ENCODE measurements around the gene TOP1. TPM values are rescaled to one million over a fixed set of nuclear protein-coding genes. Genes with fewer than 3 reads are reported as not detected.

The TOP1 gene
- total RNA-seq, 1 experiment from 2014 or later, result 144 TPM

- no peak overlapping the region for H3K4me3 Mint-ChIP-seq (ENCODE audit: unreplicated experiment)
- no peaks in the 10 kb centered on the region for H3K36me3 Mint-ChIP-seq (ENCODE audit: insufficient read depth, unreplicated experiment)
- Histone ChIP-seq H3K9me3 (no peaks in the 10 kb centered on the region), H3K27me3 (replicated peaks; ENCODE audit: control insufficient read depth, insufficient read depth, low read length) (no peaks in the 10 kb centered on the region), H3K4me1 (peaks cover 12% of the 10 kb centered on the region), H3K4me3 (ENCODE audit: low read depth, low read length) (no peak overlapping the region), H3K36me3 (ENCODE audit: control insufficient read depth, insufficient read depth, low read length) (no peaks in the 10 kb centered on the region)
- H3K4me1 Mint-ChIP-seq (ENCODE audit: low read depth, unreplicated experiment), result peaks cover 17% of the 10 kb centered on the region
- BruUV-seq (replicated peaks), result no TSS peak
- no peak for DNase-seq
- no peak overlapping the region for H3K27ac Mint-ChIP-seq (ENCODE audit: unreplicated experiment)
- H3K9me3 Mint-ChIP-seq (ENCODE audit: unreplicated experiment), result peaks cover 10% of the 10 kb centered on the region
- no peaks in the 10 kb centered on the region for H3K27me3 Mint-ChIP-seq (ENCODE audit: insufficient read depth, unreplicated experiment)
- no peak for TF ChIP-seq CTCF (IDR thresholded peaks at IDR 0.05; ENCODE audit: insufficient read depth in 1 of 2, low read depth in 1 of 2, low read length in 1 of 2, severe bottlenecking in 1 of 2, unreplicated experiment in 1 of 2)
- intact Hi-C loops (cut with micrococcal nuclease; ENCODE audit: unreplicated experiment), result no loop called here
- CTCF ChIA-PET, result interaction anchor here (1.4 kb wide), 1 partner anchor 92 kb away, joined by 4 read pairs; no protein-coding TSS in a partner anchor
- POLR2A ChIA-PET, result no interaction called here
Measured at GRCh38 chr20:40986774-40987173, 41.8 kb upstream of the TOP1 start.

GRCh38 chr20:40990542-40991120 is 38.0 kb upstream of the TOP1 start:
- Mint-ChIP-seq H3K27ac (ENCODE audit: unreplicated experiment) (peak overlapping the region; percentile 62), H3K4me1 (ENCODE audit: low read depth, unreplicated experiment) (peaks cover 17% of the 10 kb centered on the region), H3K27me3 (ENCODE audit: insufficient read depth, unreplicated experiment) (no peaks in the 10 kb centered on the region), H3K9me3 (ENCODE audit: unreplicated experiment) (peaks cover 4% of the 10 kb centered on the region), H3K4me3 (ENCODE audit: unreplicated experiment) (no peak overlapping the region), H3K36me3 (ENCODE audit: insufficient read depth, unreplicated experiment) (no peaks in the 10 kb centered on the region)
- Histone ChIP-seq H3K9me3 (no peaks in the 10 kb centered on the region), H3K4me1 (peaks cover 12% of the 10 kb centered on the region), H3K4me3 (ENCODE audit: low read depth, low read length) (no peak overlapping the region), H3K36me3 (ENCODE audit: control insufficient read depth, insufficient read depth, low read length) (no peaks in the 10 kb centered on the region), H3K27me3 (replicated peaks; ENCODE audit: control insufficient read depth, insufficient read depth, low read length) (no peaks in the 10 kb centered on the region)
- POLR2A ChIA-PET, result interaction anchor here (0.8 to 1.9 kb wide), 12 partner anchors 10 to 104 kb away, joined by 3 to 16 read pairs (median 4); no protein-coding TSS in a partner anchor
- intact Hi-C loops (cut with micrococcal nuclease; ENCODE audit: unreplicated experiment), result loop anchor here (1.0 kb wide), 7 partner anchors 13 to 105 kb away; partner anchors contain the start of gene TOP1
- TF ChIP-seq CTCF (IDR thresholded peaks at IDR 0.05; ENCODE audit: insufficient read depth in 1 of 2, low read depth in 1 of 2, low read length in 1 of 2, severe bottlenecking in 1 of 2, unreplicated experiment in 1 of 2), result peak; percentile 96 to 99
- CTCF ChIA-PET, result interaction anchor here (0.6 to 4.0 kb wide), 55 partner anchors 8 to 350 kb away, joined by 3 to 140 read pairs (median 7); partner anchors contain the start of genes LPIN3, PLCG1 and TOP1
- no TSS peak for BruUV-seq (replicated peaks)
- peak; percentile 95 for DNase-seq

DNA sequence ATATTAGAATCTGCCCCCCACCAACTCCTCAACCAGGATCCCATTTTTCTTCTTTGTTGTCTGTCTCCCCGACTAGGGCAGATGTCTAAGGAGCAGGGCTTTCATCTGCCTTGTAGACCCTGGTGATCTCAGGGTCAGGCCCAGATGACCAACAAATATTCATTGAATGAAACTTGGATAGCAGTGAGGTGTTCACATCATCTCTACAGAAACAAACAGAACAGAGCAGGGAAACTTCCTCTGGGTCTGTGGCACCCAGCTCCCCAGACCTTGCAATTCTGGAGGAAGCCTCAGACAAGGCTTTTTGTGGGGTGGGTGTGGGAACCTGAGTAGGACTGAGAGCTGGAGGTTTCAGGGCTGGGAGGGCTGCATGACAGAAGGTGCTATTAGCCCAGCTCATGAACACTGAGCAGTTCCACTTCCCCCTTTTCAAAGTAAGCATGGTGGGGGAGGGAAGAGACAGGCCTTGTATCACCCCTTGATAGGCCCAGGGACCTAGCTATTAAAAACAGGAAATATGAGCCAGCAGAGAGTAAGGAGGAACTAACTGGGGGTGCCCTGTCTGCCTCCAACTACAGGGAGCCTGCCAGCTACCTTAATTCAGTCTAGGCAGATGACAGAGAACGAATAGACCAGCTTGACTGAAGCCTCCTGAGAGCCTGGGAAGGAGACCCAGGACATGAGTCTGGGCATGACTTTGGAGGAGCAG is 37.3 kb upstream of the TOP1 start:
- Mint-ChIP-seq H3K36me3 (ENCODE audit: insufficient read depth, unreplicated experiment) (no peaks in the 10 kb centered on the region), H3K4me1 (ENCODE audit: low read depth, unreplicated experiment) (peaks cover 21% of the 10 kb centered on the region), H3K4me3 (ENCODE audit: unreplicated experiment) (no peak overlapping the region), H3K27ac (ENCODE audit: unreplicated experiment) (peak overlapping the region; percentile 62), H3K9me3 (ENCODE audit: unreplicated experiment) (no peaks in the 10 kb centered on the region), H3K27me3 (ENCODE audit: insufficient read depth, unreplicated experiment) (no peaks in the 10 kb centered on the region)
- CTCF ChIA-PET, result interaction anchor here (0.6 to 4.0 kb wide), 55 partner anchors 8 to 349 kb away, joined by 3 to 140 read pairs (median 8); partner anchors contain the start of genes LPIN3, PLCG1 and TOP1
- POLR2A ChIA-PET, result interaction anchor here (0.8 to 1.9 kb wide), 11 partner anchors 19 to 104 kb away, joined by 3 to 16 read pairs (median 5); no protein-coding TSS in a partner anchor
- no peak for TF ChIP-seq CTCF (IDR thresholded peaks at IDR 0.05; ENCODE audit: insufficient read depth in 1 of 2, low read depth in 1 of 2, low read length in 1 of 2, severe bottlenecking in 1 of 2, unreplicated experiment in 1 of 2)
- Histone ChIP-seq H3K27me3 (replicated peaks; ENCODE audit: control insufficient read depth, insufficient read depth, low read length) (no peaks in the 10 kb centered on the region), H3K36me3 (ENCODE audit: control insufficient read depth, insufficient read depth, low read length) (no peaks in the 10 kb centered on the region), H3K4me3 (ENCODE audit: low read depth, low read length) (no peak overlapping the region), H3K4me1 (peaks cover 12% of the 10 kb centered on the region), H3K9me3 (no peaks in the 10 kb centered on the region)
- no peak for DNase-seq
- BruUV-seq (replicated peaks), result no TSS peak
- intact Hi-C loops (cut with micrococcal nuclease; ENCODE audit: unreplicated experiment), result no loop called here
